Ovary (tissue), 9 donors: ENCODE measurements around the gene HERPUD1. TPM values are rescaled to one million over a fixed set of nuclear protein-coding genes. Genes with fewer than 3 reads are reported as not detected.

Experiments used
- DNase-seq, 5 donors: peaks; one replicate each; pipeline ENCODE4 v3.0.0-alpha.2; 2019 to 2020
- H3K27ac ChIP-seq, 2 donors: fragments of 200-600 bp; one replicate each; pipeline versions ENCODE4 v1.5.1 to v1.8.0; 2019 to 2022
- H3K27me3 ChIP-seq: fragments of 200-600 bp; one replicate; pipeline ENCODE4 v1.8.0; 2022
- H3K36me3 ChIP-seq: fragments of 200-600 bp; sonication (generic); one replicate; pipeline ENCODE4 v1.5.1; 2019
- H3K4me1 ChIP-seq: one replicate; pipeline ENCODE4 v1.8.1; 2013; ENCODE audit warnings: mild to moderate bottlenecking, moderate library complexity; ENCODE audit not compliant: insufficient read depth
- H3K4me3 ChIP-seq: fragments of 200-600 bp; sonication (generic); one replicate; pipeline ENCODE4 v1.5.1; 2017
- H3K9me3 ChIP-seq, 2 donors: fragments of 200-600 bp in 1 of 2; sonication (generic) in 1 of 2; one replicate each; pipeline versions ENCODE4 v1.5.1 to v1.8.1; 2013 to 2019; ENCODE audit warnings: mild to moderate bottlenecking in 1 of 2, moderate library complexity in 1 of 2
- EP300 ChIP-seq: sonication (generic); formaldehyde crosslinking; IDR thresholded peaks from one replicate; pipeline ENCODE4 v1.6.1; 2017; ENCODE audit warnings: antibody characterized with exemption
- POLR2A ChIP-seq: fragments of 450-650 bp; IDR thresholded peaks from one replicate; pipeline ENCODE4 v1.6.1; 2017; ENCODE audit warnings: antibody characterized with exemption, mild to moderate bottlenecking, moderate library complexity
- WGBS, 3 donors: extraction: QIAGEN DNeasy Blood & Tissue Kit in 1 of 3; methylation state at CpG; one replicate each; pipeline versions ENCODE4 v1.1.5 to v1.1.7; 2013 to 2017; 5-methylcytosine and 5-hydroxymethylcytosine counted together
- intact Hi-C, 4 donors: fragments of 100-400 bp; cut with DNase I; formaldehyde crosslinking; loops; one replicate each; pipeline versions ENCODE4 v1.11.0 to v1.15.1; 2022 to 2023
- polyA plus RNA-seq, 2 donors: library from polyadenylated mRNA; stranded (reverse); fragments of 200-250 nt in 1 of 2; fragments of 350-450 nt in 1 of 2; fragmentation: Illumina TruSeq in 1 of 2; extraction: RNeasy Lipid Tissue Mini Kit (QIAGEN cat#74804) in 1 of 2; gene quantifications; one replicate each; pipeline ENCODE4 v1.2.3, GENCODE V29; 2013 to 2014
- total RNA-seq, 7 donors: library from RNA; depleted of rRNA in 2 of 7; stranded (reverse); fragments of >200 nt in 2 of 7; fragmentation: NEBNext Ultra II Directional in 3 of 7; extraction: Animal tissue kit (Norgen Biotek cat#: 25700) in 3 of 7; gene quantifications; one replicate each; pipeline versions ENCODE4 v1.1.0 to v1.2.4, GENCODE V29; 2016 to 2023
- TF ChIP-seq, protein P1 (sequence below), 3 donors: fragments of 450-650 bp in 2 of 3; fragments of 200-600 bp in 1 of 3; IDR thresholded peaks; one replicate each; pipeline versions ENCODE4 v1.5.1 to v1.8.0; 2016 to 2022; ENCODE audit warnings: antibody characterized with exemption in 3 of 3, mild to moderate bottlenecking in 1 of 3
- donor health status: DM: no; HTN: no; CAD: no; lungs with moderate emphysema.
- donor health status: DM: no; HTN: no; CAD: no.
- donor health status: Bipolar disorder and iron deficiency.
- donor health status: DM: yes; HTN: yes; CAD: no.
- donor health status: DM: no; HTN: no; CAD: no.
- donor health status: DM: yes; HTN: yes; CAD: no.

Gene HERPUD1
- total and polyA plus RNA-seq, 9 donors: 95.4 to 299 (median 192) TPM

GRCh38 chr16:56911771-56912571, 20.0 kb upstream of the HERPUD1 start:
- peak in 2 of 5 donors; percentile 38 to 67 for DNase-seq
- WGBS, 3 donors: 37 to 57% (median 40%) methylated on average over 22 of the region's 22 CpGs

DNA sequence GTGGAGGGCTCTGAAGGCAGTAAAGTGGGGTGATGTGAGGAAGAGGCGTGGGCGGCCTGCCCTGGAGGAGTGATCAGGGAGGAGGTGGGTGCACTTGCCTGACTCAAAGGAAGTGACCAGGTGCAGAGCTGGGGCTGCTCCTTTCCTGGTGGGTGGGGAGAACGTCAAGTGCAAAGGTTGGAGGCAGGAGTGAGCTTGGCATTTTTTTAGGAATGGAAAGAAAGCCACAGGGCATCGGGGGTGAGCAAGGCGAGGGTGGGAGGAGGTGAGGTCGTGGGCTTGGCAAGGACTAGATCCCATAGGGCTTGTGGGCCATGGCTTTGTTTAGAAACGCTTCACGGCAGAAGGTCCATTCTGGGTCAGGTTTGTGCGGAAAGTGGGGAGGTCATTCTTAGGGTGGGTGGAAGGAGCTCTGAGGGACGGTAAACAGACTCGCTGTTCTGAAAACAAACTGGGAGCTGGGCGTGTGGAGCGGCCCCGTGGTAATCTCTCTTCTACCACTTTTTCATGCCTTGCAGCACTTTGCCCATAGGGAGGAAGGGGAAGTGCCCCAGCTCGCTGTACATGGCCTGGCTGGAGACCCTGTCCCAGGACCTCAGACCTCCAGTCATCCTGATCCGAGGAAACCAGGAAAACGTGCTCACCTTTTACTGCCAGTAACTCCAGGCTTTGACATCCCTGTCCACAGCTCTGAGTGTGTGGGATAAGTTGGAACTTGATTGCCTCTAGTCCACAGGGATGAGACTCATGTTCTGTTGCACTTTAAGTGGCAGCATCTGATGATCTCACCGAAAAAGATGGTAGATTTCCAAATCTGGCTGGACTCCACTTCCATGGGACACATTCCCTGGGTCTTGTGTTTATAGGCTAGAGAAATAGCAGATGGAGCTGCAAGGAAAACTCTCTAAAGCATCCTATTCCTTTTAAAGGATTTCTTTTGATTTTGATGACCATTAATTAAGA, 18.9 kb upstream of the HERPUD1 start:
- intact Hi-C loops: loop anchor here in 1 of 4 donors (2.0 kb wide), 1 partner anchor 20 kb away; the partner anchor contains the start of gene HERPUD1
- peak in 4 of 5 donors; percentile 35 to 75 (median 52) for DNase-seq
- Histone ChIP-seq H3K27me3 (no peaks in the 10 kb centered on the region), H3K9me3 (no peaks in the 10 kb centered on the region), H3K27ac (peak overlapping the region in 1 of 2 donors; percentile 2), H3K4me3 (no peak overlapping the region), H3K36me3 (no peaks in the 10 kb centered on the region), H3K4me1 (peaks cover 35% of the 10 kb centered on the region)
- WGBS, 3 donors: 24 to 33% (median 29%) methylated on average over 18 of the region's 18 CpGs
- TF ChIP-seq POLR2A: no peak
- TF ChIP-seq, protein P1, sequence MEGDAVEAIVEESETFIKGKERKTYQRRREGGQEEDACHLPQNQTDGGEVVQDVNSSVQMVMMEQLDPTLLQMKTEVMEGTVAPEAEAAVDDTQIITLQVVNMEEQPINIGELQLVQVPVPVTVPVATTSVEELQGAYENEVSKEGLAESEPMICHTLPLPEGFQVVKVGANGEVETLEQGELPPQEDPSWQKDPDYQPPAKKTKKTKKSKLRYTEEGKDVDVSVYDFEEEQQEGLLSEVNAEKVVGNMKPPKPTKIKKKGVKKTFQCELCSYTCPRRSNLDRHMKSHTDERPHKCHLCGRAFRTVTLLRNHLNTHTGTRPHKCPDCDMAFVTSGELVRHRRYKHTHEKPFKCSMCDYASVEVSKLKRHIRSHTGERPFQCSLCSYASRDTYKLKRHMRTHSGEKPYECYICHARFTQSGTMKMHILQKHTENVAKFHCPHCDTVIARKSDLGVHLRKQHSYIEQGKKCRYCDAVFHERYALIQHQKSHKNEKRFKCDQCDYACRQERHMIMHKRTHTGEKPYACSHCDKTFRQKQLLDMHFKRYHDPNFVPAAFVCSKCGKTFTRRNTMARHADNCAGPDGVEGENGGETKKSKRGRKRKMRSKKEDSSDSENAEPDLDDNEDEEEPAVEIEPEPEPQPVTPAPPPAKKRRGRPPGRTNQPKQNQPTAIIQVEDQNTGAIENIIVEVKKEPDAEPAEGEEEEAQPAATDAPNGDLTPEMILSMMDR (IDR thresholded peaks at IDR 0.05): no peak
- TF ChIP-seq EP300: no peak

More at GRCh38 chr16:56911771-56912571, 20.0 kb upstream of the HERPUD1 start:
- Histone ChIP-seq H3K36me3 (no peaks in the 10 kb centered on the region), H3K27me3 (no peaks in the 10 kb centered on the region), H3K4me1 (peaks cover 35% of the 10 kb centered on the region), H3K9me3 (no peaks in the 10 kb centered on the region), H3K4me3 (no peak overlapping the region), H3K27ac (peak overlapping the region in 1 of 2 donors; percentile 45)
- TF ChIP-seq EP300 (no peak), POLR2A (no peak)
- TF ChIP-seq, protein P1 (IDR thresholded peaks at IDR 0.05): no peak
- intact Hi-C loops: loop anchor here in 1 of 4 donors (2.0 kb wide), 1 partner anchor 21 kb away; the partner anchor contains the start of gene HERPUD1

DNA sequence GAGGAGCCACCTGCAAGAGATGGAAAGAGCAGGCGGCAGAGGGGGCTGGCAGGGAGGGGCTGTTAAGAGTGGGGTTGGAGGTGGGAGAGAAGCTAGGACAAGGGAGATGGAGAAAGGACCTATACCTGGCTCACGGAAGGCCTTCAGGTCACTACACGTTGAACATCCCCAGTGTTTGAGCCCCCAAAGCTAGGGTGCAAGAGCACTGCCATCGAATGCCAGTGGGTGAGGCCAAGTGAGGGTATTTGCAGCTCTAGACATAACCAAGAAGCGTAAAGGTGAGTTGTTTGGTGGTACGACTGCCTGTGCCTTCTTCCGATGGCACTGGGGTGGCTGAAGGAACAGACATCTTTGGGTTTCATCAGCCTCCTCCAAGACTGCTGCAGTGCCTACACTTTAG, 17.0 kb upstream of the HERPUD1 start:
- peak overlapping the region; percentile 31 to 60 for H3K27ac ChIP-seq

More for the DNA sequence above, 17.0 kb upstream of the HERPUD1 start:
- no peaks in the 10 kb centered on the region for H3K27me3 ChIP-seq
- no peak overlapping the region for H3K4me3 ChIP-seq
- WGBS, 3 donors: 79 to 94% (median 91%) methylated on average over 7 of the region's 7 CpGs
- TF ChIP-seq, protein P1 (IDR thresholded peaks at IDR 0.05): no peak
- TF ChIP-seq EP300: no peak
- TF ChIP-seq POLR2A: no peak
- no peak for DNase-seq
- H3K36me3 ChIP-seq: no peaks in the 10 kb centered on the region
- H3K9me3 ChIP-seq: no peaks in the 10 kb centered on the region
- intact Hi-C loops: no loop called here
- peaks cover 35% of the 10 kb centered on the region for H3K4me1 ChIP-seq
